Stimulated activated CD8-positive, alpha-beta memory T cell treated with anti-CD3 and anti-CD28 coated beads, Interleukin-2, amount 100 ng/mL, for 1 hour (primary cell): Measurements from ENCODE around the gene CPZ.

Experiments
- DNase-seq, 2 donors: peaks; one replicate each; pipeline ENCODE4 v3.0.0-alpha.2; 2020; ENCODE audit warnings: low read depth in 2 of 2

The CPZ gene

DNA sequence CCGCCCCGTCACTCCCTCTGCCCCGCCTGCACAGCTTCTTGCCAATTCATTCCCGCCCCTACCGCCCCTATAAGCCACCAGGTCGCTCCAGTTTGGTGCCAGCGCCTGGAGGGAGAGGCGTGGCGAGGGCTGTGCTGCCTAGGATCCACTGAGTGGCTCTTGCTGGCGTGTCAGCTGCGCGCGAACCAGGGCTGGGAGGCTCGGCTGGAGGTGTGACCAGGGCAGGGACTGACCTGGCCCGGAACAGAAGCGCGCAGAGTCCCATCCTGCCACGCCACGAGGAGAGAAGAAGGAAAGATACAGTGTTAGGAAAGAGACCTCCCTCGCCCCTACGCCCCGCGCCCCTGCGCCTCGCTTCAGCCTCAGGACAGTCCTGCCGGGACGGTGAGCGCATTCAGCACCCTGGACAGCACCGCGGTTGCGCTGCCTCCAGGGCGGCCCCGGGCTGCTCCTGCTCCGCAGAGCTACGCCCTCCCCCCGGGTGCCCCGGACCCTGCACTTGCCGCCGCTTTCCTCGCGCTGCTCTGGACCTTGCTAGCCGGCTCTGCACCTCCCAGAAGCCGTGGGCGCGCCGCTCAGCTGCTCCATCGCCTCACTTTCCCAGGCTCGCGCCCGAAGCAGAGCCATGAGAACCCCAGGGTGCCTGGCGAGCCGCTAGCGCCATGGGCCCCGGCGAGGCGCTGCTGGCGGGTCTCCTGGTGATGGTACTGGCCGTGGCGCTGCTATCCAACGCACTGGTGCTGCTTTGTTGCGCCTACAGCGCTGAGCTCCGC lies 12.1 kb upstream of the CPZ start, which contains the start of gene GPR78:
TSS of gene GPR78 (plus strand) at position 72 of the 773 bp plus-strand sequence. CDS start at position 663, 591 bp downstream.
- DNase-seq = no peak

- no peak for DNase-seq
These were observed 11.3 kb upstream of the CPZ start for GRCh38 chr4:8581094-8581861.

DNA sequence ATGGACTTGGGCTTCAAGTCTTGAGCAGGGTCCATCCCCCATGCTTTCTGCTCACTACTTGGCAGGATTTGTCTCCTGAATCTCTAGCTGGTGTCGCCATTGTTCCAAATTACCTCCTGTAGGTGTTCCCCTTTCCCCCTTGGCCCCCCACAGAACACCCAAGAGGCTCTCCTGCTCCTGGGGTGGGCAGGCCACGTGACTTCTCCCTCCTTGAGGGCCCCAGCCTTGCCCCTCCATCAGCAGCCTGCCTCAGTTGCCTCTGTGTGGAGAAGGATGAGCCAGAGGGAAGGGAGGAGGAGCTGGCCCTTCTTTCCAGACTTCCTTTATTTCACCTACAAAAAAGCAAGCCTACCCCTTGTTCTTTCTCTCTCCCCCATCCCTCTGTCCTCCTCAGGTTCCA lies 10.5 kb upstream of the CPZ start:
- no peak for DNase-seq

DNA sequence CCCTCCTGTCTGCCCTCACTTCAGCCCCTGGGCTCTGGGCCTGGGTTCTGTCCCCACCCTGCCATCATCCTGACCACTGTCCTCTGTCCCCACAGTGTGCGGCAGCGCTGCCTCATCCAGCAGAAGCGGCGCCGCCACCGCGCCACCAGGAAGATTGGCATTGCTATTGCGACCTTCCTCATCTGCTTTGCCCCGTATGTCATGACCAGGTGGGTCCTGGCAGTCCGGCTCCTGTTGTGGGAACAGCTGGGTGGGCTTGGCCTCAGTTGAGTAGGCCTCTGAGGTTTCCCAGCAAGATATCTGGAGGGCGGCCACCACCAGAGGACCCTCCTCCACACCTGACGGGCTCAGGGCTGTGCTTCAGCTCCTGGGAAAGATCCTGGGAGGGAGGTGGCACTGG lies 10.1 kb upstream of the CPZ start:
- DNase-seq = no peak

DNA sequence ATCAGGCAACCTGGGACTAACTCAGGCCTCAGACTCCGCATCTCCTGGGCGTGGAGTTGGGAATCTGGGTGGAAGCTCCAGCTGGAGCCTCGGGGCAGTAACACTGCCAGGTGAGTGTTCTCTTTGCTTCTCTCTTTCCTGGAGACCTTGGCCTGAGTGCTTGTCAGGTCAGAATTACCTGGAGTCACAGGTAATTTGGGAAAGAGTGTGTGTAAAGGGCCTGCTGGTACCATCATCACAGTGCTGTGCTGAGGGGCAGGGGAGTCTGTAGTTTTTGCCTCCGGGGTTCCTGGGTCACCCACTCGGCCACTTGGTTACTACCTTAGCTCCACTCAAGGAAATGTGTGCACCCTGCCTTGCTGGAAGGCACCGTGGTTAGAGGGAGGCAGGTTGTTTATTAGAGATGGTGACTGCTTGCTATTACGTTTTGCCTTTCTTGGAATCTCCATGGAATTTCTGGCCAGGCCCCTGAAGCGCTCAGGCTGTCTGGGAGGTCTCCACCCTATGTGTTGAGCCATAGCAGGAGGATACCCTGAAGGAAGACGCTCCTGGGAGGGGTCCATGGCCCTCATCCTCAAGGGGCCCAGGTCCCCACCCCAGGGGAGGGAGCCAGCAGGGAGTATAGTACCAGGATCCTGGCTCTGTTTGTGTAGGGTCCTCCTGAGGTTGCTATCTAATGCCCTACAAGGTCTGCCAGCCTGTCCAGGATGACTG lies 9.5 kb upstream of the CPZ start:
- DNase-seq = no peak

- no peak for DNase-seq
These were observed 8.9 kb upstream of the CPZ start for GRCh38 chr4:8583655-8584025.

GRCh38 chr4:8585186-8585585 lies 7.4 kb upstream of the CPZ start:
- DNase-seq = no peak

DNA sequence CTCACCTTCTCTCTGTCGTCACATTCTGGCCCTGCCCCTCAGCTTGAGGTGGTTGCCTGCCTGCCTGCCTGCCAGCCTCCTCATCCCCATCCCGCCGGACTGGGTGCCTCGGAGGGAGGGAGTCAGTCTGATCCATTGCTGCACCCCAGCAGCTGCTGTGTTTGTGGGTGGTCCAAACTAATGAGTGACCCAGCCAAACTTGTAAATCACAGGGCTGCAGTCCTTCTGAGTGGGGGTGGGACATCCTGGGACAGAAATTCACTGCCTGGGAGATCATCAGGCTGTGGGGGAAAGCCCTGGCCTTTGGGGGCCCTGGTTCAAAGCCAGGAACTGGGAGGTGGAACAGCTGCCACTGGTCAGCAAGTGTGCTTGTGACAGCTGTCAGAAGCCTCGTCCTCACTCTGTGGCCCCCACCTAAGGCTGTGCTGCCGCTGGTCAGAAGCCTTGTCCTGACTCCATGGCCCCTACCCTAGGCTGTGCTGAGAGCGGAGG lies 6.8 kb upstream of the CPZ start:
- no peak for DNase-seq

DNA sequence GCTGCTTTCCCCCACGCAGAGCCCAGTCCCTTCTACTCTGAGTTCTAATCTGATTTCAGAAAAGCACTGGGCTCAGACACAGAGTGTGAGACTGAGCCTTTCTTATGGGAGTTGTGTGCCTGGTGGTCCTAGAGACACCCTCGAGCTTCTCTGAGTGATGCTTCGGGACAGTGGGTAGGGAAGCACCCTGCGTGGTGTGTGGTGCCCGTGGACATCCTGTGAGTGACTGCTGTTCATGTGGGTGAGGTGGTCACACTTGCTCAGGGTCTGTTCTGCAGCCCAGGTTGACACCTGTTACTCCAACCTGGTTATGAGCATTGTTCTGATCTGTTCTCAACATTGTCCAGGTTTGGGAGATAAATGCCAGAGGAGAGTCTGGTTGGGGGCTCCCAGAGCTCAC lies 6.3 kb upstream of the CPZ start:
- DNase-seq = no peak

GRCh38 chr4:8586671-8587468 lies 5.7 kb upstream of the CPZ start:
- no peak for DNase-seq

DNA sequence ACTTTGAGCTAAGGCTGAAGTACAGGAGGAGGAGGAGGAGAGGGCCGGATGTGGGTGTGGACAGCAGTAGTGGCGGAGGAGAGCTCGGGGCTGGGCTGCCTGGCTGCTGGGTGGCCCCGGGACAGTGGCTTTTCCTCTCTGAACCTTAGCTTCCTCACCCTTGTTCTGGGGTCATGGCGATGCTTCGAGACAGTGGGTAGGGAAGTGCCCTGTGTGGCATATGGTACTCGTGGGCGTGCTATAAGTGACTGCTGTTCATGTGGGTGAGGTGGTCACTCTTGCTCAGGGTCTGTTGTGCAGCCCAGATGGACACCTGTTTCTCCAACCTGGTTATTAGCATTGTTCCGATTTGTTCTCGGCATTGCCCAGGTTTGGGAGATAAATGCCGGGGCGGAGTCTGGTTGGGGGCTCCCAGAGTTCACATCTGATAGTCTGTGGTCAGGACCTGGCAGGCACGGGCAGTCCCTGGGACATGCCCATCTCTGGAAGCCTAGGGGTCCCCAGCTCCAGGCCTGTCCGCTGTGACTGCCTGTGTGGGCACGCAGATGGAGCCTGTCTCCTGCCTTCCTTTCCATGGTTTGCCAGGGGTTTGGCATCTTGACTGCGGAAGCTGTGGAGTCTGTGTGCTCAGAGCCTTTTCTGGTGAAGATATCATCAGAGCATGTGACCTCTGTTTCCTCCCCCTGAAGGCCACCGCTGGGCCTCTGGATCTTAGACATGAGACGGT lies 4.9 kb upstream of the CPZ start:
- DNase-seq = no peak

- DNase-seq = no peak
These were observed 4.4 kb upstream of the CPZ start for GRCh38 chr4:8588196-8588470.

DNA sequence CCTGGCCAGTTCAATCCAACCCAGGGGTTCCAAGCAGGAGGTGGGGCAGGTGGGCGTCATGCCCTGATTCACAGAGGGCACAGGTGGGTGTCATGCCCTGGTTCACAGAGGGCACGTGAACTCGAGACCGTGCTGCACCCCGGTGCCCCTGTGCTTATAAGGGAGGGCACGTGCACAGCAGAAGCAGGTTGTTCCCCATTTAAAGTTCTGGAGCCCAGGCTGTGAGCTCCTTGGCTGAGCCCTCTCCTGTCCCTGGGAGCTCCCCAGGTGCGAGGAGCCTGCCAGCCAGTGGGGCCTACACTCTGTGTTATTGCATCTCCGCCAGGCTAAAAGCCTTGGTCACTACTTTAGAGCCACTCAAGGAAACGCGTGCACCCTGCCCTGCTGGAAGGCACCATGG lies 3.2 kb upstream of the CPZ start:
- DNase-seq = no peak

- no peak for DNase-seq
These were observed 2.6 kb upstream of the CPZ start for GRCh38 chr4:8589823-8590545.

- no peak for DNase-seq
These were observed 2.1 kb upstream of the CPZ start for GRCh38 chr4:8590546-8590880.

DNA sequence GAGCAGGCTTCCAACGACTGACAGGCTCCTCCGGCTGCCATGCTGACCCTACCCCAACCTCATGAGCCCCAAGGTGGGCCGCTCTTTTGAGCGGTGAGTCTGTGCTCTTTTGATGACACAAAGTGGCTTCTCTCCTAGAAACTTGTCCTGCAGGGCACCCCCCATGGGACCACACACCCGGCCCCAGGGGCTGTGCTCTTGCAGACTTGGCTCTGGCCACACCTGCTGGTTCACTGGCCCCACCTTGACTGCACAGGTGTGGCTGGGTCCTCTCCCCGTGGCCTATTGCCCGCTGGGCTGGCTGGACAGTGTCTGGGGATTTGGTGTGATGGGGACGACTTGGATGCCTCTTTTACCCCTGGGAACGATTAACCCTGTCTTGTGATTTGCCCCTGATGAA lies 1.5 kb upstream of the CPZ start:
- no peak for DNase-seq

GRCh38 chr4:8591626-8592365 lies 769 bp upstream of the CPZ start:
- no peak for DNase-seq

DNA sequence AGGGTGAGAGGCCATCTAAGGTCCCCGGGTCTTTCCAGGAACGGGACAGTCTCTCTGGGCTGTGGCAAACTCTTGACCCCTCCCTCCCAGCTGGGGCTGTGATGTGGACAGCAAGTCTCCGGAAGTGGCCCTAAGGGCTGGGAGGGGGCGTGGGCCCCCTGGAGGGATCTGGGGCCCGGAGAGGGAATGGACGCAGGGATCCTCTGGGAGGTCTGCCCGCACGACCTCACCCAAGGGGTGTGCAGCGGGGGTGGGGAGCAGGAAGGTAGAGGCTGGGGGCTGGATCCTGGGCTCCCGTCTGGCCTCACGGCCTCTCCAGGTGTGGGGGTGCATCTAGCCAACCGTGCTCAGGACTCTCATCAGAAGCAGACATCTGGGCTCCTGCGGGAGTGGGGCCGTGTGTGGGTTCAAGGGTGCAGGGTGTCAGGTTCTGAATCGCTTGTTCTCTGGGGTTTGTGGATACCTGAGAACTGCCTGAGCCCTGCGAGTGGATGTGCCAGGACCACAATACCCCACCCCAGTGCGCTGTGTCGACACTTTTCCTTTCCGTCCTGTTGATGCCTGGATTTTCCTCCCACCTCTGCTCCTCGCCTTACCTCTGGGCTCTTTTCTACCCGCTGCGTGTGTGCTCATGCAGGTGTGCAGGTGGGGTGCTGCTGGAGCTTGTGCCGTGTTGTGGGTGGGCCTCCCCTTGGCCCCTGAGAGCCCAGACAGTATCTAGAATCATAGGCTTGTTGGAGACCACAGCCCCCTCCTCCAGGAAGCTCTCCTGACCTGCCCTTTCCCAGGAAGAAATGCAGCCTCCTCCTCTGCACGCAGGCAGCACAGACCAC lies 915 bp downstream of the CPZ start:
- no peak for DNase-seq
